Measurements from ENCODE around the gene OMG.
"Not testable (repeated sequence)": the region's sequence is repeated elsewhere in the genome, so short reads cannot be mapped to it uniquely, and the experiment has no call there.

Gene OMG

DNA sequence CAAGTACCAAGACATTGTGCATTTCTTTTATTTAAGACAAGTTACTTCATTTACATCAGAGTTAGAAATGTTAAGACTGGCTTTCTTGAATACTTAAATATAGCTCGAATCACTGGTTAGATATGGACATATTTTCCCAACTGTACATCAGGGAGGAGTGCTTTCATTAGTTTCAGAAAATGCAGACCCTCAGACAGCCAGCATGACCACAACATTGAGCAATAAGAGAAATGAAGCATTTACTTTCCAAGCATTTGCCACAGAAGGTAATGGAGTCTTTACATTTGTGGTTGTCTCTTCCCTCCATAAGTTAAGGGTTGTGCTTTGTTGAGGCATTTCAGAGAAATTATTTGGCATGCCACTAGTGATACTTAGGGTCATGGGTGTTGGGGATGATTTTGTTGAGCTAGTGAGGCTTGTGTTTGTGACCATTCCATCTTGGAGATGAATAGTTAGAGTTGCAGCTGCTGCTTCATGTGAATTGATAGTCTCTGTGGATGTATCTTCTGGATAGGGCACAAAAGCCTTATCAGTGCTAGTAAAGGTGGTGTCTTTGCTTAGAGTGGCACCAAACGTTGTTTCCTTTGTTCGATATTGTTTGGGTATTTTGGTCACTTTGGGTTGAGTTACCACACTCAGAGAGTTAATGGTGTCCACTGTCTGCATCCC lies 2.1 kb downstream of the OMG start:
- DNase-seq (ENCODE audit: low read depth, low spot score), result no peak
- H3K4me3 ChIP-seq (ENCODE audit: low read depth, low read length), result no peak overlapping the region
- no peak for TF ChIP-seq CTCF (IDR thresholded peaks at IDR 0.05; ENCODE audit: insufficient read depth, low read length, missing control alignments)
- ChIA-PET POLR2A (no interaction called here), CTCF (no interaction called here)

DNA sequence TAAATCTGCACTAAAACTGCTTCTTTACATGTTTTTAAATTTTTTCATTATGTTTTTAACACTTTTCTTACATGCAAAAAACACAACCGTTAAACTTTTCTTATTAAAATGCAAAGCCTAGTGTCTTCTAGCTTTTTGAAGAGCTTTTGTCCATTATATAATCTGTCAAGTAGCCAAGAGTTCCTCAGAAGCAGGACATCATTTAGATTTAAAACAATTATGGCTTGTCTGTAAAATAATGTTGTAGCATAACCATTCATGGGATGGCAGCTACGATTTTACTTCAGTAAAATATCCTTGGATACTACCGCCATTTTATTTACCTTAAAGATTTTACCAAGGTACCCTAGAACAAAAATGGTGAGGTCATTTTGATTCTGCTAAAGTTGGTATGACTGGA lies 2.8 kb downstream of the OMG start:
- DNase-seq (ENCODE audit: low read depth, low spot score), result no peak
- ChIA-PET POLR2A (no interaction called here), CTCF (no interaction called here)
- no peak overlapping the region for H3K4me3 ChIP-seq (ENCODE audit: low read depth, low read length)
- TF ChIP-seq CTCF (IDR thresholded peaks at IDR 0.05; ENCODE audit: insufficient read depth, low read length, missing control alignments), result no peak

- DNase-seq (ENCODE audit: low read depth, low spot score), result peak; percentile 29
- POLR2A ChIA-PET, result no interaction called here
- H3K4me3 ChIP-seq (ENCODE audit: low read depth, low read length), result no peak overlapping the region
- TF ChIP-seq CTCF (IDR thresholded peaks at IDR 0.05; ENCODE audit: insufficient read depth, low read length, missing control alignments), result no peak
- CTCF ChIA-PET, result no interaction called here
These were observed 3.5 kb downstream of the OMG start for GRCh38 chr17:31293581-31293980.

GRCh38 chr17:31291820-31292219 lies 5.2 kb downstream of the OMG start:
- DNase-seq (ENCODE audit: low read depth, low spot score), result no peak
- CTCF ChIA-PET, result no interaction called here
- no peak for TF ChIP-seq CTCF (IDR thresholded peaks at IDR 0.05; ENCODE audit: insufficient read depth, low read length, missing control alignments)
- POLR2A ChIA-PET, result no interaction called here
- H3K4me3 ChIP-seq (ENCODE audit: low read depth, low read length), result no peak overlapping the region

DNA sequence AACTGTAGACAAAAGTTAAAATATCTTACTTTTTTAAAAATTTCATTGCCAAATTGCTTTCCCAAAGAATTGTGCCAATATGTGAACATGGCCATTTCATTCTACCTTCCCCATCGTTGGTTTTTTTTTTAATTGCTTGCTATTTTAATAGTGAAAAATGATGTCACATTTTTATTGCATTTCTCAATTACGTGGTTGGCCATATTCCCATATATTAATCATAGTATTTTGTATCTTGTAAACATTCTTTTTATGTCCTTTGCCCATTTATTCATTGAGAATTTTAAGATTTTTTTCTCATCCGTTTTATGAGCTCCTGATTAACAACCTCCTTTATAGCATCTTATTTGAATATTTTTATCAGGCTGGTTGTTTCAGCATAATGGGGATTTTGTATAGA lies 7.2 kb downstream of the OMG start:
- ChIA-PET CTCF (interaction anchor here (1.0 kb wide), 1 partner anchor 42 kb away, joined by 3 read pairs; no protein-coding TSS in a partner anchor), POLR2A (no interaction called here)
- DNase-seq (ENCODE audit: low read depth, low spot score), result no peak
- no peak overlapping the region for H3K4me3 ChIP-seq (ENCODE audit: low read depth, low read length)
- TF ChIP-seq CTCF (IDR thresholded peaks at IDR 0.05; ENCODE audit: insufficient read depth, low read length, missing control alignments), result no peak

GRCh38 chr17:31287932-31288331 lies 9.1 kb downstream of the OMG start:
- POLR2A ChIA-PET; CTCF ChIA-PET; H3K4me3 ChIP-seq (ENCODE audit: low read depth, low read length); DNase-seq (ENCODE audit: low read depth, low spot score): not testable (repeated sequence)

DNA sequence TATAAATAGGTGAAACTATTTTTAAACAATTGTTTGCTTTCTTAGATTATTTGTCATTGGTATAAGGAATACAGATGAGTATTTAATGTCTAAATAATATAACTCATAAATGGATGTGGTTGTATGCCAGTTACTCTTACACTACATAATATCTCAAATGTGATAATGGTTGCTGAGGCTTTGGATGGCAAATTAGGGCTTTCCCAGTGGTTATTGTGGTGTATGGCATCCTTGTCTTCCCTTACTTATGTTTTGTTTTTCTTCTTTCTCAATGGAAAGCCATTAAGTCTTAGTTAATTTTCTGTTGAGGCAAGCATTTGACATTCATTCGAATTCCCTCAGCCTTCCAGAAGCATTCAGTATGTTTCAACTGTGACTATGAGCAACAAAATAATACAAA lies 10.5 kb downstream of the OMG start:
- CTCF ChIA-PET, result interaction anchor here (1.3 kb wide), 1 partner anchor 16 kb away, joined by 4 read pairs; no protein-coding TSS in a partner anchor
- DNase-seq (ENCODE audit: low read depth, low spot score), result no peak
- no peak overlapping the region for H3K4me3 ChIP-seq (ENCODE audit: low read depth, low read length)
- TF ChIP-seq CTCF (IDR thresholded peaks at IDR 0.05; ENCODE audit: insufficient read depth, low read length, missing control alignments), result no peak
- POLR2A ChIA-PET, result no interaction called here

Measured in AG04449 (cell line).